GM12878 (cell line): ENCODE measurements around the gene PAM16.

Source experiments
- BRCA1 ChIP-seq: IDR thresholded peaks from 2 replicates; pipeline ENCODE4 v1.6.1; 2011; ENCODE audit warnings: low read depth, low read length, improper control_type of control experiment
- CTCF ChIP-seq, 3 experiments: IDR thresholded peaks in 2 of 3; conservative IDR thresholded peaks in 1 of 3; 2 replicates each; pipeline ENCODE4 v1.5.1; 2011; ENCODE audit warnings: low read depth in 3 of 3, low read length in 3 of 3, mild to moderate bottlenecking in 3 of 3, control low read depth in 2 of 3, moderate library complexity in 2 of 3, inconsistent platforms in 1 of 3, mixed read lengths in 1 of 3; ENCODE audit not compliant: control insufficient read depth in 2 of 3, insufficient read depth in 1 of 3; ENCODE audit errors: extremely low read depth in 1 of 3
- E2F4 ChIP-seq: IDR thresholded peaks from 2 replicates; pipeline ENCODE4 v1.6.1; 2012; ENCODE audit warnings: low read depth, low read length, improper control_type of control experiment
- KDM1A ChIP-seq: fragments of 200-600 bp; sonication (generic); IDR thresholded peaks from 2 replicates; pipeline ENCODE4 v1.6.1; 2016; ENCODE audit warnings: borderline replicate concordance
- MYB ChIP-seq: fragments of 150-350 bp; IDR thresholded peaks from 2 replicates; pipeline ENCODE4 v1.6.1; 2014; ENCODE audit warnings: mild to moderate bottlenecking, low read depth, low read length, borderline replicate concordance
- NFIC ChIP-seq: IDR thresholded peaks from 2 replicates; pipeline ENCODE4 v1.6.1; 2012; ENCODE audit warnings: low read depth, mild to moderate bottlenecking, inconsistent platforms, low read length, moderate library complexity
- NR2F1 ChIP-seq: fragments of 450-650 bp; conservative IDR thresholded peaks from 2 replicates; pipeline ENCODE4 v1.6.1; 2017; ENCODE audit warnings: mild to moderate bottlenecking
- POLR2AphosphoS5 ChIP-seq: IDR thresholded peaks from 2 replicates; pipeline ENCODE4 v1.6.1; 2011; ENCODE audit warnings: mild to moderate bottlenecking, low read length, inconsistent platforms
- TAF1 ChIP-seq: IDR thresholded peaks from 2 replicates; pipeline ENCODE4 v1.6.1; 2011; ENCODE audit warnings: mild to moderate bottlenecking, low read depth, low read length, borderline replicate concordance
- YY1 ChIP-seq: IDR thresholded peaks from 2 replicates; pipeline ENCODE4 v1.6.1; 2011; ENCODE audit warnings: low read depth, mild to moderate bottlenecking, low read length

- TF ChIP-seq MYB: no peak
- TF ChIP-seq KDM1A: no peak
- no peak for TF ChIP-seq YY1
- TF ChIP-seq NFIC: no peak
- no peak for TF ChIP-seq CTCF (IDR thresholded peaks at IDR 0.05 in 2 of 3, conservative IDR thresholded peaks at IDR 0.05 in 1 of 3; ENCODE audit: control insufficient read depth in 2 of 3, extremely low read depth in 1 of 3, insufficient read depth in 1 of 3, low read depth in 3 of 3, low read length in 3 of 3)
- no peak for TF ChIP-seq NR2F1
- no peak for TF ChIP-seq TAF1
- TF ChIP-seq E2F4: no peak
- no peak for TF ChIP-seq BRCA1
- no peak for TF ChIP-seq POLR2AphosphoS5
Measured at GRCh38 chr16:4295581-4295980, 55.5 kb downstream of the PAM16 start.
